ENCODE data around the gene IL12RB1. TPM values are rescaled to one million over a fixed set of nuclear protein-coding genes. Genes with fewer than 3 reads are reported as not detected.
"Not testable (repeated sequence)": the region's sequence is repeated elsewhere in the genome, so short reads cannot be mapped to it uniquely, and the experiment has no call there.

The IL12RB1 gene
- polyA plus RNA-seq, 3 donors from 2014 or later: 62.7 to 105 (median 83.3) TPM

GRCh38 chr19:18046059-18046718, 40.5 kb downstream of the IL12RB1 start:
- DNase-seq: no peak
- H3K9me3 Mint-ChIP-seq: no peaks in the 10 kb centered on the region
- H3K4me3 Mint-ChIP-seq: peak overlapping the region in 3 of 5 donors; percentile 57 to 88 (median 85)
- peaks cover 0 to 3% (median 0%) of the 10 kb centered on the region in 3 donors for H3K36me3 Mint-ChIP-seq
- H3K4me1 Mint-ChIP-seq: peaks cover 34 to 41% of the 10 kb centered on the region in 2 donors
- peak overlapping the region in 4 of 6 donors; percentile 26 to 87 (median 74) for H3K27ac Mint-ChIP-seq
- peaks cover 10 to 16% (median 15%) of the 10 kb centered on the region in 3 donors for H3K27me3 Mint-ChIP-seq (ENCODE audit: low read depth in 3 of 3)

GRCh38 chr19:18045307-18046050, 41.3 kb downstream of the IL12RB1 start:
- peaks cover 0 to 3% (median 0%) of the 10 kb centered on the region in 3 donors for H3K36me3 Mint-ChIP-seq
- H3K4me3 Mint-ChIP-seq: peak overlapping the region; percentile 78 to 88 (median 85)
- H3K4me1 Mint-ChIP-seq: peaks cover 34 to 40% of the 10 kb centered on the region in 2 donors
- peaks cover 10 to 20% (median 15%) of the 10 kb centered on the region in 3 donors for H3K27me3 Mint-ChIP-seq (ENCODE audit: low read depth in 3 of 3)
- no peak for DNase-seq
- H3K9me3 Mint-ChIP-seq: no peaks in the 10 kb centered on the region
- H3K27ac Mint-ChIP-seq: peak overlapping the region; percentile 86 to 94 (median 88)

DNA sequence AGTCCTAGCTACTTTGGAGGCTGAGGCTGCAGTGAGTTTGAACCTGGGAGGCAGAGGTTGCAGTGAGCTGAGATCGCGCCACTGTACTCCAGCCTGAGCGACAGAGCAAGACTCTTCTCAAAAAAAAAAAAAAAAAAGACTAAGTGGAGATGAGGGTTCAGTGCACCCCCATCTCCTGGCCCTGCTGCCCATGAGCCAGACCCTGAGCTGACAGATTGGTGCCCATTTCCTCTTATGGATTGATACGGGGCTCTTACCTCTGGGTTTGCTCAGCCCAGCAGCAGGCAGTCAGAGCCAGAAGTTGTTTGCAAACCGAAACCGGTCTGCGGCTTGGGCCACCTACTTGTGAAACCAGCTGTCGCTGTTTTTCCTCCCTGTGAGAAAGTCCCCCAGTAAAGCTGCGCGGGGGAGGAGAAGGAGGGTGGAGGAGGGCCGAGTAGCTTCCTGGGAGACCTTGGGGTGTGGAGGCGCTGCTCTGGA, 41.9 kb downstream of the IL12RB1 start:
- peak overlapping the region; percentile 86 to 94 (median 88) for H3K27ac Mint-ChIP-seq
- peaks cover 0 to 3% (median 0%) of the 10 kb centered on the region in 3 donors for H3K36me3 Mint-ChIP-seq
- peak overlapping the region; percentile 78 to 88 (median 85) for H3K4me3 Mint-ChIP-seq
- peaks cover 8 to 15% (median 15%) of the 10 kb centered on the region in 3 donors for H3K27me3 Mint-ChIP-seq (ENCODE audit: low read depth in 3 of 3)
- peak; percentile 88 to 89 (median 88) for DNase-seq
- H3K9me3 Mint-ChIP-seq: no peaks in the 10 kb centered on the region
- peaks cover 34 to 35% of the 10 kb centered on the region in 2 donors for H3K4me1 Mint-ChIP-seq

GRCh38 chr19:18043676-18044075, 43.1 kb downstream of the IL12RB1 start:
- Mint-ChIP-seq H3K27ac (peak overlapping the region; percentile 34 to 94 (median 85)), H3K4me3 (peak overlapping the region; percentile 44 to 88 (median 80)), H3K27me3 (ENCODE audit: low read depth in 3 of 3) (peaks cover 8 to 15% (median 15%) of the 10 kb centered on the region in 3 donors), H3K36me3 (peaks cover 0 to 3% (median 0%) of the 10 kb centered on the region in 3 donors), H3K9me3 (no peaks in the 10 kb centered on the region), H3K4me1 (peaks cover 34 to 35% of the 10 kb centered on the region in 2 donors)
- DNase-seq: no peak

DNA sequence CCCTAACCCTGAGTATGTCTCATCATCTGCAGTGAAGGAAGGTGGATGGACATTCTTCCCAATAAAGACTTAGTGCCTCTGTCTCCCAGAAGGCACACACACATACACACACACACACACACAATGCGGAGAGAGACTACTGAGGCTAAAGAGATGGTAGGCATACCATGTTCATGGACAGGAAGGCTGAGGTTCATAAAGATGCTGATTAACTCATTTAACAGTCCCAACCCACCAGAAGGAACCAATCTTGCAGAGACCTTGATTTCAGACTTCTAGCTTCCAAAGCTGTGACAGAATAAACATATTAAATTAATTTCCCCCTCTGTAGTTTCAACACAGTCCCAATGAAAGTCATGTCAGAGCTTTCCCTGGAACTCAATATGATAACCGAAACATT, 45.7 kb downstream of the IL12RB1 start:
- H3K9me3 Mint-ChIP-seq: no peaks in the 10 kb centered on the region
- H3K36me3 Mint-ChIP-seq: peaks cover 0 to 3% (median 0%) of the 10 kb centered on the region in 3 donors
- H3K27ac Mint-ChIP-seq: no peak overlapping the region
- H3K4me3 Mint-ChIP-seq: no peak overlapping the region
- peaks cover 12 to 14% (median 13%) of the 10 kb centered on the region in 3 donors for H3K27me3 Mint-ChIP-seq (ENCODE audit: low read depth in 3 of 3)
- H3K4me1 Mint-ChIP-seq: peaks cover 26% of the 10 kb centered on the region in 2 donors
- no peak for DNase-seq

DNA sequence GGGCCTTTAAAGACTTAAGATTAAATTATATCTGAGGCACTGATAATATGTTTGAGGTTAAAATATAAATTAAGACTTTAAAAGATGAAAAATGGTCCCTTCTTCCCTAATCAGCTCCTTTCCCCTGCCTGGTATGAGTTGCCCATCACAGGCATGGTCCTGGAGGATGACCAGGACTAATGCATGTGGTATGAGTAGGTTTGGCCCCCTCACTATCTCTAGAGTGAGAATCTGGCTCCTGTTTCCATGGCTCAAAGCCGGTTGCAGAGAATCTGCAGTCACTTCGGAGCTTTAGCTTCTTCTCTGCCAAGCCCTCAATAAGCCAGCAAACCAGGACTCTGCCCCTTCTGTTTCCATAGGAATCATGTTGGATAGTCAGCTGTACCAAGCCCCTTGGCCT, 54.6 kb downstream of the IL12RB1 start:
- not testable (repeated sequence) for H3K27me3 Mint-ChIP-seq (ENCODE audit: low read depth in 3 of 3); H3K4me3 Mint-ChIP-seq; DNase-seq; H3K27ac Mint-ChIP-seq; H3K4me1 Mint-ChIP-seq; H3K36me3 Mint-ChIP-seq; H3K9me3 Mint-ChIP-seq

DNA sequence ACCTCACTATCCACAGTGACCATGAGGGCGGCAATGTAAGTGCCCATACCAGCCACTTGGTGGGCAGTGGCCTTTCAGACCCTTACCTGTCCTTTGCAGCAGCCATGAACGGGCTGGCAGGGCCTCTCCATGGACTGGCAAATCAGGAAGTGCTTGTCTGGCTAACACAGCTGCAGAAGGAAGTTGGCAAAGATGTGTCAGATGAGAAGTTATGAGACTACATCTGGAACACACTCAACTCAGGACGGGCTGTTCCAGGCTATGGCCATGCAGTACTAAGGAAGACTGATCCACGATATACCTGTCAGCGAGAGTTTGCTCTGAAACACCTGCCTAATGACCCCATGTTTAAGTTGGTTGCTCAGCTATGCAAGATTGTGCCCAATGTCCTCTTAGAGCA, 55.3 kb downstream of the IL12RB1 start:
- H3K27ac Mint-ChIP-seq; DNase-seq; H3K9me3 Mint-ChIP-seq; H3K4me1 Mint-ChIP-seq; H3K27me3 Mint-ChIP-seq (ENCODE audit: low read depth in 3 of 3); H3K36me3 Mint-ChIP-seq; H3K4me3 Mint-ChIP-seq: not testable (repeated sequence)

- Mint-ChIP-seq H3K36me3 (no peaks in the 10 kb centered on the region), H3K4me1 (no peaks in the 10 kb centered on the region), H3K4me3 (no peak overlapping the region), H3K9me3 (peaks cover 0 to 2% (median 0%) of the 10 kb centered on the region in 6 donors), H3K27ac (no peak overlapping the region), H3K27me3 (ENCODE audit: low read depth in 3 of 3) (peaks cover 2 to 3% (median 2%) of the 10 kb centered on the region in 3 donors)
- DNase-seq: no peak
These were observed 57.0 kb downstream of the IL12RB1 start for GRCh38 chr19:18029617-18030338.

DNA sequence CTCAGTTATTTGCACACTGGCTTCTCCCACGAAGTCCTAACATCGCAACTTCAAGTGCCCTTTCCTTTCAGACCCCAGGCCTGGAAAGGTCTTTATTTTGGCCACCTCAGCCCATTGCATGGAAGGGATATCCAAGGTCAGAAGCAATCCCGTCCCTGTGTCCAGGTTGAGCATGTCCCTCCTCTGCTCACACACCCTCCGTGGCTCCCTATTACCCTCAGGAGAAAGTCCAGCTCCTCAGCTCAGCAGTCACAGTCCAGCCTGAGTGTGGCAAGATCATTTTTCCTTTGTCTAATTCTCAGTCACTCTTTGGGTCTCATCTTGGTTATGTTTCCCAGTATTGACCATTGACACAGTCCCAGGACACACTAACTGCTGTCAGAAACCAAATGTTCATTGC, 59.6 kb downstream of the IL12RB1 start:
- Mint-ChIP-seq H3K4me1 (peaks cover 17 to 18% of the 10 kb centered on the region in 2 donors), H3K27me3 (ENCODE audit: low read depth in 3 of 3) (peaks cover 2 to 3% (median 2%) of the 10 kb centered on the region in 3 donors), H3K4me3 (no peak overlapping the region), H3K27ac (no peak overlapping the region), H3K9me3 (peaks cover 0 to 2% (median 0%) of the 10 kb centered on the region in 6 donors), H3K36me3 (no peaks in the 10 kb centered on the region)
- no peak for DNase-seq

- no peak for DNase-seq
- H3K4me1 Mint-ChIP-seq: peaks cover 35 to 38% of the 10 kb centered on the region in 2 donors
These were observed 63.0 kb downstream of the IL12RB1 start for GRCh38 chr19:18023622-18024251.

DNA sequence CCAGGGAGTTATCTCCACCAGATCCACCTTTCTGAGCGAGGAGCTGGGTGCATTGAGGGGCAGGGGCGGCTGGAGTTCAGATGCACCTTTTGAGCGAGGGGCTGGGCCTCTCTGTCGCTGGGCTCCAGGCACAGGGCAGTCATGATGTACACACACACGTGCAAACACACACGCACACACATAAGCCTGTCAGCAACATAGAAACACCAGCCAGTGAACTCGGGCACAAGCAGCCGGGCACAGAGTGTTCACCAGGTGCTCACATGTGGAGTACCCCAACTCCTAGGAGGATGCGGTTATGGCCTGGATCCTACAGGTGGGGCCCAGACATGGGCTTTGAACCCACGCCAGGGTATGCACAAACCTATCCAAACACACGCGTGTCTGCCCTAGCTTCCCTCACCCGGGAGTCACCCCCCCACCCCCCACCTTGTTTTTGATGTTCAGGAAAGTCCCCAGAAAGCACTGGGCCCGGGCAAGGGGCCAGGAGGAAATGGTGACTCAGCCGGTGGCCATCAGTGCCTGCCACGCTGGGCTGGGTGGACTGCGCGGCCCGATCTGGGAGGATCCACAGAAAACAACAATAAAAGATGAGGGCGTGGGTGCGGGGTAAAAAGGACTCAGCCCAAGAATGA, 65.5 kb downstream of the IL12RB1 start:
- no peaks in the 10 kb centered on the region for H3K9me3 Mint-ChIP-seq
- H3K4me3 Mint-ChIP-seq: peak overlapping the region; percentile 65 to 79 (median 71)
- peaks cover 35 to 38% of the 10 kb centered on the region in 2 donors for H3K4me1 Mint-ChIP-seq
- H3K27me3 Mint-ChIP-seq (ENCODE audit: low read depth in 3 of 3): peaks cover 0 to 4% (median 4%) of the 10 kb centered on the region in 3 donors
- peak overlapping the region; percentile 39 to 93 (median 86) for H3K27ac Mint-ChIP-seq
- no peaks in the 10 kb centered on the region for H3K36me3 Mint-ChIP-seq
- DNase-seq: peak in 2 of 3 donors; percentile 42 to 58

More at GRCh38 chr19:18023622-18024251, 63.0 kb downstream of the IL12RB1 start:
- Mint-ChIP-seq H3K27me3 (ENCODE audit: low read depth in 3 of 3) (peaks cover 0 to 6% (median 5%) of the 10 kb centered on the region in 3 donors), H3K27ac (peak overlapping the region in 5 of 6 donors; percentile 19 to 79 (median 60)), H3K36me3 (no peaks in the 10 kb centered on the region), H3K4me3 (peak overlapping the region in 2 of 5 donors; percentile 9 to 36), H3K9me3 (no peaks in the 10 kb centered on the region)

DNA sequence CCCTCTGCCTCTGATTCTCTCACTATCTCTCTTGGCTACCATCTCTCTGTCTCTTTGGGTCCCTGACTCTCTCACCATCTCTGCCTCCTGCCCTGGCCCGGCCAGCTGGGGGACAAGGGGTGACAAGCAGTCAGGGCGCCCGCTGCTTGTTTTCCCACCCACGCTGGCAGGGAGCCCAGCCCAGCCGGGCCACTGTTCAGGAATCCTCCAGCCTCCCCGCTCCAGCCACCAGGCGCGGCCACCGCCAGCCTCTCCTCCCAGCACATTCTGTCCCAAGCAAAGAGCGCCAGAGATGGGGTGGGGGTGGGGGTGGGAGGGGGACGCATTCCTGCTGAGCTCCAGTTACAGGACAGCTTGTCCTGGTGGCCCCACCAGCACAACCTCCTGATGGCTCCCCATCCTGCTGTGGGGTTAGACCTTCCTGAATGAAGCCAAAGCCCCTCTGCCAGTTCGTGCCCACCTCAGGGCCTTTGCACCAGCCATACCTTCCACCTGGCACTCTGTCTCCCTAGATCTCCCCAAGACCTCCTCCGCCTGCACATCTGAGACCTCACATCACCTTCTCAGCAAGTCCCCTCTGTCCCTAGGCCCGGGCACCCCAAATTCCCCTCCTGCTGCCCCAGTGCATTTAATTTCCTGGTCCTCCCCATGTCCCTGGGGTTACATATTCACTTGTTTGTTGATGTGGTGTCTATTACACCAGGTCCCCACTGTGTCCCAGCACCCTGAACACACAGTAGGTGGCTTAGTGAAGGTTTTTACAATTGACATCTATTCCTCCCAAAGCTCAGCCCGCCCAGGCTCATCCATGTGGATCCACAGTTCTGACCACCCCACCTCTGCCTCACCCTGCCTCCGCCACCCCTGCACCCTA, 66.3 kb downstream of the IL12RB1 start:
- Mint-ChIP-seq H3K27ac (peak overlapping the region in 5 of 6 donors; percentile 39 to 88 (median 83)), H3K36me3 (peaks cover 0 to 3% (median under 1%) of the 10 kb centered on the region in 3 donors), H3K4me3 (peak overlapping the region in 2 of 5 donors; percentile 65 to 77), H3K4me1 (peaks cover 35 to 38% of the 10 kb centered on the region in 2 donors), H3K27me3 (ENCODE audit: low read depth in 3 of 3) (peaks cover 0 to 6% (median 4%) of the 10 kb centered on the region in 3 donors), H3K9me3 (no peaks in the 10 kb centered on the region)
- DNase-seq: no peak
